ENCODE data around the gene KCNK10.

GRCh38 chr14:88289996-88290395 is 33.1 kb downstream of the KCNK10 start:
- TF ChIP-seq CTCF (IDR thresholded peaks at IDR 0.05) (no peak), MAX (IDR thresholded peaks at IDR 0.05; ENCODE audit: low read depth) (no peak), TEAD4 (IDR thresholded peaks at IDR 0.05; ENCODE audit: borderline replicate concordance, insufficient read depth) (no peak), TCF12 (IDR thresholded peaks at IDR 0.05) (no peak)

Data from SK-N-SH (cell line).